HG02973 (cell line): Measurements from ENCODE around the gene CD180.
A peak's percentile ranks its signal among the peaks of the same experiment; 100 is the strongest.
"Not testable (repeated sequence)": the region's sequence is repeated elsewhere in the genome, so short reads cannot be mapped to it uniquely, and the experiment has no call there.

Source experiments
- ATAC-seq: cut with Tn5 transposase; IDR thresholded peaks from one replicate; pipeline ENCODE4 v1.9.1; 2021; ENCODE audit warnings: moderate library complexity; ENCODE audit not compliant: unreplicated experiment

Gene CD180

DNA sequence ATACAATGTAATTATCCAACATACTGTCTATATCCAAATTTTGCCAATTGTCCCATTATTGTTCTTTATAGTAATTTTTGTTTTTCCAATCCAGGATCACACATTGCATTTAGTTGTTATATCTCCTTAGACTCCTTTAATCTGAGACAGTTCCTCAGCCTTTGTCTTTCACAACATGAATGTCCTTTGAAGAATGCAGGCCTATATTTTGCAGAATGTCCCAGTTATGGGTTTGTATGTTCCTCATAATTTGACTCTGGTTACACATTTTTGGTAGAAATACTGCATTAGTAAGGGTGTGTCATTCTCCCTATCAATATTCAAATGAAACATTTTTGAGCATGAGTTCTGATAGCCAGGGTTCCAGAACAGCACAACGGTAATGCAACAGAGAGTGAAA lies 6.7 kb downstream of the CD180 start:
- no peak for ATAC-seq

- ATAC-seq, result no peak
These were observed 7.6 kb downstream of the CD180 start for GRCh38 chr5:67189079-67189354.

DNA sequence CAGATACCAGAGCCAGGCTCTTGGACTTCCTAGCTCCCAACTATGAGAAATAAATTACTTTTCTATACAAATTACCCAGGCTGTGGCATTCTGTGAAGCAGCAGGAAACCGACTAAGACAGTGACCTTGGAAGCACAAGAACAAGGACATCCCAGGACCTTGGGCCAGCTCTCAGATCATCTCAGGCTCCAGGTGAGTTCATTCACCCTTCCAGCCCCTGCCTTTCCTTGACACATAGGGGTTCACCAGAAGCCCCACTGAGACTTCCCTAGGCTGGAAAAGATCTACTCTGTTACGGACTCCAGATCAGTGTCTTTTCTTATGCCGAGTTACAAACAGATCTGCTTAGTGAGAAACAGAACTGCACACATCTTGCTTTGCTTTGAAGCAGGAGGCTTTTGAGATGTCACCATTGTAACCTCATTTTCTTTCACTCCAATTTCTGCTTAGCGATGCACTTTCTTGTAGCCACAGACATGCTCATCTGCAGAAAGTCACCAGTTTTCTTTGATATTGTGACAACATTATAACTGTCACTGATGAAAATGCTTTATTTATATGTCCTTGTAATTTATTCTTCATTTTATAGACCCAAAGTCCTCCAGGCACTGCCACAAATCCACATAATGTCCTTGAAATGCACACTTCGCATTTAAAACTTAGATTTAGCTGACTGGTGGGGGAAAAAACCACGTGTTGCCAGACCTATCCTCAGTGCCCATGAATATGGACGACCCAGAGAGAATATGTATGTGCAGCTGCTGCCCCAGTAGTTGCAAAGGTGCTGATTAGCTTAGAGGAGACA lies 8.1 kb downstream of the CD180 start:
- no peak for ATAC-seq

- ATAC-seq, result peak; percentile 58
These were observed 9.4 kb downstream of the CD180 start for GRCh38 chr5:67187006-67187715.

GRCh38 chr5:67183859-67184258 lies 12.7 kb downstream of the CD180 start:
- no peak for ATAC-seq

DNA sequence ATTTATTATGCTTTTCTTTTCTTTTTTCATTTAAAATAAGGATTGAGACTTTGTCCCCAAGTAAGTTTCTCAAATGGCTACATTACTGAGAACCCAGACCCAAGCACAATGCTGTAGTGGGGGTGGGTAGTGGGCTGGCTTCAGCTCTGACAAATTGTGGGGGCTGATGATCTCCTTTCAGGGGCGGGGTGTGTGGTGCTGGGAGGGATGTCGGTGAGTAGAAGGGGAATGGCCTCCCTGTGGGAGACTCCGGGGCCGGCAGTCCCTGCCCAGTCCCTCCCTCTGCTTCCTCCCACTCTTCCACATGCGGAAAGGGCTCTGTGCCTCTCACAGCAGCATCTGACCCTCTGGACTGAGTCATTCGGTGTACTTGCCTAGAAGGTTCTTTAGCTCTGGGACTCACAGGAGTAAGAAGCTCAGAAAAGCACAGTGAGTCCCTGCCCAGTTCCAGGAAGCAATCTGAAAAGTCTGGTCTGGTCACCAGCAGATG lies 14.3 kb downstream of the CD180 start:
- no peak for ATAC-seq

- ATAC-seq, result no peak
These were observed 14.9 kb downstream of the CD180 start for GRCh38 chr5:67181648-67182221.

DNA sequence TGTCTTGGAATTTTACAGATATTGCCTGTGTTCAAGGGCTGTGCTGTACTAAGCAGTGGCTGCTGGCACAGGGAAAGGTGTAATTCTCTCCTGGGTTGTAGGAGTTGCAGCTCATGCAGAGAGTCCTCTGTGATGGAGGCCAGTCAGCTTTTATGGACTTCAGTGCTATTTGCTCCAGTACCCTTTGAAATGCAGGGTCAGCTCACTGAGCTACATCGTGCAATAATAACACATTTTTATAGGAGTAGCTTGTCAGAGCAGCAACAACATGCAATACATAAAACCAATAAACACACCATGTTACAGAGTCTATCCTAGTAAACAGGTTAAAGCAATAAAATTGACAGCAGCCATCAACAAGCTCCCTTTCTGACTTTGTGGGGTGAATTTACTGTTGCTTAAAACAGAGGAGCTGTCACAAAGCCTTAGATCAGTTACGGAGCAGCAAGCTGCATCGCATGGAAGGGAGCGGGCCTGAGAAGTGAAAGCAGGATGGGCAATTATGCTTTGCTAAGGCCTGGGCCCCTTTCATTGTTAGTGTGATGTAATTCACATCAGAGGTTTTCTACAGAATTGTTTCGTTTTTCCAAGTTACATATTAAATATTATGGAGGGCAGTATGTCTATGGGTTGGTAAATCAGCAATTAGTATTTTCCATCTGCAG lies 16.8 kb downstream of the CD180 start:
- no peak for ATAC-seq

DNA sequence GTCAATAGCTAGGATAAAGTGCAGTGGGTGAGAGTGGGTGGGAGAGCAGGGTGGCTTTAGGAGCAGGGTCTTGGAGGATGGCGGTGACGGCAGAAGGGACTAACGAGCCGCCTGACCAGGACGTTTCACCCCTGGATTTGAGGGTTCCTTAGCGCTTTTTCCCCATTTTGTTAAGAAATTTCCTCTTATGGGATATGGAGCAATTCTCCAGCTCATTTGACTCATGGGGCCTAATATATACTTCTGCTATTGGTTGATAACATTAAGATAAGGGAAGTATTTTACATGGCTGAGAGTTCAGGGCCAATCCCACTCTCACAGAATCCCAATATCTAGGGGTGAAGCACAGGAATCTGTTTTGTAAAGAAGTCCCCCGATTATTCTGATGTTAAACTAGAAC lies 17.6 kb downstream of the CD180 start:
- no peak for ATAC-seq

DNA sequence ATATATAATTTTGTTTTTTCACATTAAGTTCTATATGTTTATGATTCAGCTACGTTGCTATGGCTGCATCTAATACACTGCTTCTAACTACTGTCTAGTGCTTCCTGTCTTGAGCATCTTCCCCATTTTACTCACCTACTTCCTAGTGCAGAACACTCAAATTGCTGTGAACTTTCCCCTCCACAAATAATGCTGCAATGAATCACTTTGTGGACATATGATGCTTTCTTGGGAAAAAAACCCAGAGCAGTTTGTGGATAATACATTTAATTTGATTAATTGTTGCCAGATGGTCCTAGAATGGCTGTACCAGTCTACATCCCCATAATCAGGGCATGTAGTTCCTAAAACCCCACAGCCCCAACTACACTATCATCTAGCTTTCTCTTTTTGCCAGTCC lies 18.5 kb downstream of the CD180 start:
- no peak for ATAC-seq

DNA sequence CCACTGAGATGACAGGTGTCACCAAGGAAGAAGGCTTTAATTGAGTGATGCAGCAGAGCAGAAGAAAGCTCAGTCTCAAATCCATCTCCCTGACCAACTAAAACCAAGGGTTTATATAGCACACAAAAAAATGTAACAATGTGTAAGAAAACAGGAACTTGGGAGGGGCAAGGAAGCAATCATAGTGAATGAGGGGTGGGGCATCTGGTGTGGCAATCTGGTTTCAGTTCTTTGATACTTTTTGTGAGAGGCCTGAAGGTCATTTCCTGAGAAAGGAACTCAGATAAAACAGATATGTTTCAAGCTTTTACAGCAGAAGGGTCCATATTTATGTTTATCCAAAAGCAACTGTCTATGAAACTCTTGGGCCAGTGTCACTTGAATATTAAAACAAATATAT lies 19.7 kb downstream of the CD180 start:
- no peak for ATAC-seq

DNA sequence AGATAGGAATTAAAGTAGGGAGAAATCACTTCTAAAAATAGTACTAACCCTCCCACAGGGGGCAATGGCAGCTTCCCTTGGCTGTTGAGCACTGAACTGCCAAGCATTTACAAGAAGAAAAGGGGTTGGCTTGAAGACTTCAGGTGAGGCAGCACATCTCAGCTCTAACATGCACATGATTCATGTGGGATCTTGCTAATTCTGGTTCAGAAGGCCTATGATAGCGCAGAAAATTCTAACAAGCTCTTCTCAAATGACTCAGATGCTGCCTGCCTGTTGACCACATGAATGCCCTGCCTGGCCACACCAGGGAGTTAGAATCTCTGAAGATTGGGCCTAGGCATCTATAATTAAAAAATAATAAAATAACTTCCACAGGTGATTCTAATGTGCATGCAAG lies 22.6 kb downstream of the CD180 start:
- no peak for ATAC-seq

- ATAC-seq, result not testable (repeated sequence)
These were observed 23.2 kb downstream of the CD180 start for GRCh38 chr5:67173351-67173750.

GRCh38 chr5:67170767-67171166 lies 25.8 kb downstream of the CD180 start:
- ATAC-seq, result no peak

GRCh38 chr5:67168069-67168468 lies 28.5 kb downstream of the CD180 start:
- ATAC-seq, result no peak

DNA sequence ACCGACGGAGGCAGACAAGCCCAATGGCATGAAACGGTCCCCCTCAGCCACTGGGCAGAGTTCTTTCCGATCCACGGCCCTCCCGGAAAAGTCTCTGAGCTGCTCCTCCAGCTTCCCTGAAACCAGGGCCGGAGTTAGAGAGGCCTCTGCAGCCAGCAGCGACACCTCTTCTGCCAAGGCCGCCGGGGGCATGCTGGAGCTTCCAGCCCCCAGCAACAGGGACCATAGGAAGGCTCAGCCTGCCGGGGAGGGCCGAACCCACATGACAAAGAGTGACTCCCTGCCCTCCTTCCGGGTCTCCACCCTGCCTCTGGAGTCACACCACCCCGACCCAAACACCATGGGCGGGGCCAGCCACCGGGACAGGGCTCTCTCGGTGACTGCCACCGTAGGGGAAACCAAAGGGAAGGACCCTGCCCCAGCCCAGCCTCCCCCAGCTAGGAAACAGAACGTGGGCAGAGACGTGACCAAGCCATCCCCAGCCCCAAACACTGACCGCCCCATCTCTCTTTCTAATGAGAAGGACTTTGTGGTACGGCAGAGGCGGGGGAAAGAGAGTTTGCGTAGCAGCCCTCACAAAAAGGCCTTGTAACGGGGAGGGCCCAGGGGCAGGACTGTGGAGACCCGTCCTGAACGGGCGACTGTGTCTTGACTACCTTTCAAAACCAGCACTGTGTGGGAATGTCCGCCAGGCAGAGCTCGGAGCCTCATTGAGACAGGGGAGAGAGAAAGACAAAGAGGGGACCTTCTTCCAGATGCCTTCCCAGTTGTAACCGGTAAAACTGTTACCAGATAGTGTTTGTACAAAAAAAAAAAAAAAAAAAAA lies 29.9 kb downstream of the CD180 start:
- peak; percentile 41 for ATAC-seq

DNA sequence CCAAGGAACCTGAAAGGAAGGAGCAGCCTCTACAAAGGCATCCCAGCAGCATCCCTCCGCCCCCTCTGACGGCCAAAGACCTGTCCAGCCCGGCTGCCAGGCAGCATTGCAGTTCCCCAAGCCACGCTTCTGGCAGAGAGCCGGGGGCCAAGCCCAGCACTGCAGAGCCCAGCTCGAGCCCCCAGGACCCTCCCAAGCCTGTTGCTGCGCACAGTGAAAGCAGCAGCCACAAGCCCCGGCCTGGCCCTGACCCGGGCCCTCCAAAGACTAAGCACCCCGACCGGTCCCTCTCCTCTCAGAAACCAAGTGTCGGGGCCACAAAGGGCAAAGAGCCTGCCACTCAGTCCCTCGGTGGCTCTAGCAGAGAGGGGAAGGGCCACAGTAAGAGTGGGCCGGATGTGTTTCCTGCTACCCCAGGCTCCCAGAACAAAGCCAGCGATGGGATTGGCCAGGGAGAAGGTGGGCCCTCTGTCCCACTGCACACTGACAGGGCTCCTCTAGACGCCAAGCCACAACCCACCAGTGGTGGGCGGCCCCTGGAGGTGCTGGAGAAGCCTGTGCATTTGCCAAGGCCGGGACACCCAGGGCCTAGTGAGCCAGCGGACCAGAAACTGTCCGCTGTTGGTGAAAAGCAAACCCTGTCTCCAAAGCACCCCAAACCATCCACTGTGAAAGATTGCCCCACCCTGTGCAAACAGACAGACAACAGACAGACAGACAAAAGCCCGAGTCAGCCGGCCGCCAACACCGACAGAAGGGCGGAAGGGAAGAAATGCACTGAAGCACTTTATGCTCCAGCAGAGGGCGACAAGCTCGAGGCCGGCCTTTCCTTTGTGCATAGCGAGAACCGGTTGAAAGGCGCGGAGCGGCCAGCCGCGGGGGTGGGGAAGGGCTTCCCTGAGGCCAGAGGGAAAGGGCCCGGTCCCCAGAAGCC lies 30.8 kb downstream of the CD180 start:
- peak; percentile 93 for ATAC-seq

DNA sequence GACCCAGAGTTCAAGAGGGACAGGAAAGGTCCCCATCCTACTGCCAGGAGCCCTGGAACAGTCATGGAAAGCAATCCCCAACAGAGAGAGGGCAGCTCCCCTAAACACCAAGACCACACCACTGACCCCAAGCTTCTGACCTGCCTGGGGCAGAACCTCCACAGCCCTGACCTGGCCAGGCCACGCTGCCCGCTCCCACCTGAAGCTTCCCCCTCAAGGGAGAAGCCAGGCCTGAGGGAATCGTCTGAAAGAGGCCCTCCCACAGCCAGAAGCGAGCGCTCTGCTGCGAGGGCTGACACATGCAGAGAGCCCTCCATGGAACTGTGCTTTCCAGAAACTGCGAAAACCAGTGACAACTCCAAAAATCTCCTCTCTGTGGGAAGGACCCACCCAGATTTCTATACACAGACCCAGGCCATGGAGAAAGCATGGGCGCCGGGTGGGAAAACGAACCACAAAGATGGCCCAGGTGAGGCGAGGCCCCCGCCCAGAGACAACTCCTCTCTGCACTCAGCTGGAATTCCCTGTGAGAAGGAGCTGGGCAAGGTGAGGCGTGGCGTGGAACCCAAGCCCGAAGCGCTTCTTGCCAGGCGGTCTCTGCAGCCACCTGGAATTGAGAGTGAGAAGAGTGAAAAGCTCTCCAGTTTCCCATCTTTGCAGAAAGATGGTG lies 31.6 kb downstream of the CD180 start:
- ATAC-seq, result no peak
